GM20000 (cell line): ENCODE results near the gene MTG1.
A peak's percentile ranks its signal among the peaks of the same experiment; 100 is the strongest.
"Not testable (repeated sequence)": the region's sequence is repeated elsewhere in the genome, so short reads cannot be mapped to it uniquely, and the experiment has no call there.

ENCODE experiments used
- DNase-seq: peaks from one replicate; pipeline ENCODE4 v3.0.0; 2012; ENCODE audit warnings: low spot score
- TF ChIP-seq, protein P1 (sequence below): IDR thresholded peaks from 2 replicates; pipeline ENCODE4 v1.5.1; 2012; ENCODE audit warnings: mild to moderate bottlenecking, control low read depth; ENCODE audit errors: extremely low read depth, missing control alignments

MTG1 gene

DNA sequence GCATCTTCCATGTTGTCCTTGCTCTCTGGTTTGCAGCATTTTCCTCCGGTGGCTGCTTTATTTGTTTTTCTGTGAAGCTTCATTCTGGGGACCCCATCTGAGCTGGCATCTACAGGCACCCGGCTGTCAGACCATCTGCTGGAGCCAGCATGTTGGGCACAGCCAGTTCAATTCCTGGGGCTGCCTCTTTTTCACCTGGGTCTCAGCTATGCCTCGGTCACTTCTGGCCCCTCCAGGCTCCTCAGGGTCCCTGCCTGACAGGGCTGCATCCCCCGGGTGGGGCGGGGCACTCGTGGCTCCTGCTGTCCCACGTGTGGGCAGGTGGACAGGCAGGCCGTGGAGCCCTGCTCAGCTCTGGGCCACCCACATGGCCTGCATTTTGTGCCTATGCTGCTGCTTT lies 67.9 kb downstream of the MTG1 start:
- TF ChIP-seq, protein P1, sequence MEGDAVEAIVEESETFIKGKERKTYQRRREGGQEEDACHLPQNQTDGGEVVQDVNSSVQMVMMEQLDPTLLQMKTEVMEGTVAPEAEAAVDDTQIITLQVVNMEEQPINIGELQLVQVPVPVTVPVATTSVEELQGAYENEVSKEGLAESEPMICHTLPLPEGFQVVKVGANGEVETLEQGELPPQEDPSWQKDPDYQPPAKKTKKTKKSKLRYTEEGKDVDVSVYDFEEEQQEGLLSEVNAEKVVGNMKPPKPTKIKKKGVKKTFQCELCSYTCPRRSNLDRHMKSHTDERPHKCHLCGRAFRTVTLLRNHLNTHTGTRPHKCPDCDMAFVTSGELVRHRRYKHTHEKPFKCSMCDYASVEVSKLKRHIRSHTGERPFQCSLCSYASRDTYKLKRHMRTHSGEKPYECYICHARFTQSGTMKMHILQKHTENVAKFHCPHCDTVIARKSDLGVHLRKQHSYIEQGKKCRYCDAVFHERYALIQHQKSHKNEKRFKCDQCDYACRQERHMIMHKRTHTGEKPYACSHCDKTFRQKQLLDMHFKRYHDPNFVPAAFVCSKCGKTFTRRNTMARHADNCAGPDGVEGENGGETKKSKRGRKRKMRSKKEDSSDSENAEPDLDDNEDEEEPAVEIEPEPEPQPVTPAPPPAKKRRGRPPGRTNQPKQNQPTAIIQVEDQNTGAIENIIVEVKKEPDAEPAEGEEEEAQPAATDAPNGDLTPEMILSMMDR: no peak
- DNase-seq: no peak

DNA sequence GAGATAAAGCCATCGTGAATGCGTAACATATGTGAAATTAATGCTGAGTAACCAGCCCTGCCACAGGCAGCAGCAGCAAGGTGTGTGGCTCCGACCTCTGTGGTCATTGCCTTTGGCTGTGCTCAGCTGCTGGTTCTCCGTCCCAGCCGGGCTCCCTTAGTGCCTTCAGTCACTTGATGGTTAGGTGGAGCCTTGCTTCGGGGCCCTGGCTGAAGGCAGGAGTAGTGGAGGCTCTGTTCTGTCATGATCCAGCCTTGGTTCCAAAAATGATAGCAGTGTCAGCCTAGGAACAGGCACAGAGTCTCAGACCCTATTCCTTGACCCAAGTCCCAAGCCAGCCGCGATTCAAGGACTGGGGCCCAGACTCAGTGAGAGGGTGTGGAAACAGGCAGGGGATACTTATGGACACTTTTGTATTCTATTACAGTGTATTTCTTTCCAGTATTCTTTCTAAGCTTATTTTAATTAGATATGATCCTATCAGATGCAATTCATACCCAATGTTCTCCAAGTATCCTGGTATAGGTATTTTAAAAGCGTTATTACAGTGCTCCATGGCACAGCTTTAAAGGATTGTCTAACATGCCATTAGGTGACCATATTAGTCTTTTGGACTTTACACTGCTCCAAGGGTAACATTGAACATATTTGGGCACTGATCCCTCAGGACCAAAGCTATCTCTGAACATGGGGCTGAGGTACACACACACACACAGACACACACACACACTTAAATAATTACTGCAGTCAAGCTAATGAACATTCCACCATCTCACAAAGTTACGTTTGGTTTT lies 68.8 kb downstream of the MTG1 start:
- DNase-seq: no peak
- TF ChIP-seq, protein P1: no peak

DNA sequence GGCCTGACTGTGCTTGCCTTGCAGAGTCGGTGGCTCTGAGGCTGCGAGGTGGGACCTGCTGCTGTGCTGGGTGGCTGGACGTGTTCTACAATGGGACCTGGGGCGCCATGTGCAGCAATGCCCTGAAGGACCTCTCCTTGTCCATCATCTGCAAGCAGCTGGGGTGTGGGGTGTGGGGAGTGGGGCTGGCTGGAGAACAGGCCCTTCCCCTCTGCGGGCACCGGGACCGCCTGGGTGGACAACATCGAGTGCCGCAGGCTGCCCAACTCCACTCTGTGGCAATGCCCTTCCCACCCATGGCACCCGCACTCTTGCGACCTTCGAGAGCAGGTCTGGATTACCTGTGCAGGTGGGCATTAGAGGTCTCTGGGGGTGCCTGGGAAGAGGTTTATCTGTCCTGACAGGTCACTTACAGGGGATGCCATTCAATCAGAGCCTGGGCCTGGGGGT lies 70.7 kb downstream of the MTG1 start:
- no peak for DNase-seq
- TF ChIP-seq, protein P1: no peak

DNA sequence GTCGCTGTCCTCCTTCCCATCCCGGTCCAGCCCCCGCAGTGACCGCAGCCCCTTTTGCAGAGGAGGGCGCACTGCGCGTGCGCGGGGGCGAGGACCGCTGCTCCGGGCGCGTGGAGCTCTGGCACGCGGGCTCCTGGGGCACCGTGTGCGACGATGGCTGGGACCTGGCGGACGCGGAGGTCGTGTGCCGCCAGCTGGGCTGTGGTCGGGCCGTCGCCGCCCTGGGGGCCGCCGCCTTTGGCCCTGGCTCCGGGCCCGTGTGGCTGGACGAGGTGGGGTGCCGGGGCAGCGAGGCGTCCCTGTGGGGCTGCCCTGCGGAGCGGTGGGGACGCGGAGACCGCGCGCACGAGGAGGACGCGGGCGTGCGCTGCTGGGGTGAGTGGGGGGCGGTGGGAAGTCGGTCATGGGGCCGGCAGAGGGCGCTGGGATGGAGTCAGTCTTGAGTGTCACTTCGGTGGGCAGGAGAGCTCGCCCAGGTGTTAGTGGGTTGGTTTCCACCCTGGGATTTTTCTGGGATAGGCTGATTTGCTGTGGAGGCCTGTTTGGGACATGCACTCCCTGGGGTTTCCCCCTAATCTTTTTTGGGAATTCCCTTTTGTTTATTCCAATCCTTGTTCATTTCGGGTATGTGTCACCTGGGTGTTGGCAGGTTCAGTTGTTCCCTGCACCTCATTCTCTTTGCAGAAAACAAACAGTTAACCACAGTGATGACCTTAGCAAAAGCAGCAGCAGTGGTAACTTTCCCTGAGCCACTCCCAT lies 71.4 kb downstream of the MTG1 start:
- peak; percentile 34 for DNase-seq
- TF ChIP-seq, protein P1: no peak

DNA sequence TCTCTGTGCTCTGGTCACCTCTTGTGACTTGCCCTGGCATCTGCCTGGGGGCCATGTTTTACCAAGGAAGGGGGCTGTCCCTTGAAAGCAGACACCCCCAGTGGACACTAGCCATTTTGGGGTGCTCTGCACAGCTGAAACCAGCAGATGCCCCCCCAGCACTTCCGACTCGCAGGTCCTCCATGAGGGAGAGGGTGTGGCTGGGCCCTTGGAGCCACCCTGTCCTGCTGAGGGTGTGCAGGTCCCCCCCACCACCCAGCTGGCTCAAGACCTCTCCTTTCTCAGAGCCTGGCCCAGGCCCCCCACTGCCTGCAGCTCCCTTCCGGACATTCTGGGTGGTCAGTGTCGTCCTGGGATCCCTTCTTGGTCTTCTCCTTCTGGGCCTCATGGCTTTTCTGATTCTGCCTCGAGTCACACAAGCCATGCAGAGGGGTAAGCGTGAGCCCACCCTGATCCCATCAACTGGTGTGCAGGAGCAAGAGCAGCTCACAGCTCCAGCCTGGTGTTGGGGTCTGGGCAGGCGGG lies 72.1 kb downstream of the MTG1 start:
- no peak for DNase-seq
- TF ChIP-seq, protein P1: no peak

DNA sequence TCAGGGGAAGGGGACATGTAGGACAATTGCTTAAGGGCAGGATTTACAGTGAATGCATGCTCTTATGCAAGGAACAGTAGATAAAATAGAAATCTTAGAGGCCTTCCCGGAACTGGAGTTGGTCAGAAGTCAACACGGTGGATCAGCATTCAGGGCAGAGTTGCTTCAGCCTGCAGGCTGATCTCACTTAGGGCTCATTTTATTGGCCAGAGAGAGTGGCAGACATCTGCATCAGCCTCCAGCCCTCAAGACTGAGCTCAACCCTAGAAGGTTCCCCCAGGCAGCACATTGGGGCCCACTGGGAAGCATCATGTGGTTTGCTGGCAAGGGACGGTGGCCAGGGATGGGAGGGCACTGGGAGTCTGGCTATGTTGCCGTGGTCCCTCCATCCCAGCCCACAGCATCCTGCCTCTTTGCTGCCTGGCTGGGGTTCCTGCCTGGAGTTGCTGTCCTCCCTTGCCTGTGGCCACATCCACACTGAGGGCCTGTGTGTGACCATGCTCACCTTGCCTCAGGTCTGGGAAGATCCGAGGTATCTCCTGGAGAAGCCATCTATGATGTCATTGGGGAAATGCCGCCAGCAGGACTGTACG lies 72.8 kb downstream of the MTG1 start:
- no peak for DNase-seq
- TF ChIP-seq, protein P1: no peak

DNA sequence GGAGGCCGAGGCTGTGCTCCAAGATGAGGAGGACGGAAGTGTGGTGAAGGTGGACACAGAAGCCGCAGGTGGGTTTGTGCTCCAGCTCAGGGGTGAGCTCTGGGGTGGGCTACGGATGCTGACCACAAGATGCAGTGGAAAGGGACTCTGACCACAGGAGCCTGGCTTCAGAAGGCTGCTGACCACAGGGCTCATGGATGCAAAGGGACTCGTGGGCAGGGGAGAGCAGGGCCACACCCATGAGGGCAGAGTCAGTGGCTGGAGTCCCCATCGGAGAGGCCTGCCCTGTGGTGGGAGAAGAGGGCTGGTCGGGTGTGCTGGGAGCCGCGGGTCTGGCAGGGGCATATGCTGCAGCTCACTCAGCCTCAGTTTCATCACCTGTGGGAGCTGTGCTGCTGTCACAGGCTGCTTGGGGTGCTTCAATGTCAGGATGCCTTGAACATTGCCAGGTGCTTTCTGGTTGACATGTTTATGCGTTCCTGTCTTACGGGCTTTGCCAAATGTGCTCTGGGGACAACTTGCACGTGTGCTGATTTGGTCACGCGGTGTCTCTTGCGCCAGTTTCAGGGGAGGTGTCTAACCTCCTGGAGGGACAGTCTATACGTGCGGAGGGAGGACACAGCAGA lies 73.4 kb downstream of the MTG1 start:
- DNase-seq: no peak
- TF ChIP-seq, protein P1: no peak

DNA sequence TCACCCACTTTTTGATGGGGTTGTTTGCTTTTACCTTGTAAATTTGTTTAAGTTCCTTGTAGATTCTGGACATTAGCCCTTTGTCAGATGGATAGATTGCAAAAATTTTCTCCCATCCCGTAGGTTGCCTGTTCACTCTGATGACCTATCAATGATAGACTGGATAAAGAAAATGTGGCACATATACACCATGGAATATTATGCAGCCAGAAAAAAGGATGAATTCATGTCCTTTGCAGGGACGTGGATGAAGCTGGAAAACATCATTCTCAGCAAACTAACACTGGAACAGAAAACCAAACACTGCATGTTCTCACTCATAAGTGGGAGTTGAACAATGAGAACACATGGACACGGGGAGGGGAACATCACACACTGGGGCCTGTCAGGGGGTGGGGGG lies 75.2 kb downstream of the MTG1 start:
- not testable (repeated sequence) for DNase-seq
